ENCODE data around the gene PRELID3B. TPM values are rescaled to one million over a fixed set of nuclear protein-coding genes. Genes with fewer than 3 reads are reported as not detected.

PRELID3B gene
- total RNA-seq, 6 experiments from 2014 or later, result 16.3 to 37.5 (median 23.3) TPM

- no peak for TF ChIP-seq CTCF (IDR thresholded peaks at IDR 0.05)
- no peak for TF ChIP-seq POLR2A (IDR thresholded peaks at IDR 0.05)
- peaks cover 0 to 43% (median 7%) of the 10 kb centered on the region in 4 donors for H3K36me3 ChIP-seq
- H3K4me1 ChIP-seq, result peaks cover 3 to 27% (median 10%) of the 10 kb centered on the region in 4 donors
- DNase-seq (peak in 2 of 3 donors; percentile 70 to 76), ATAC-seq (no peak)
- intact Hi-C loops (cut with DNase I), result no loop called here
- H3K4me3 ChIP-seq, result peak overlapping the region in 1 of 3 donors; percentile 98
- H3K27me3 ChIP-seq, result no peaks in the 10 kb centered on the region
- H3K27ac ChIP-seq, result peak overlapping the region; percentile 28 to 98 (median 40)
- H3K9me3 ChIP-seq, result no peaks in the 10 kb centered on the region
- 40% methylated on average over 4 of the region's 4 CpGs for WGBS (ENCODE audit: insufficient coverage, low coverage, low lambda C conversion rate, missing lambda C conversion rate)
Observed at GRCh38 chr20:59004493-59004762, 38.2 kb downstream of the PRELID3B start.

- no peaks in the 10 kb centered on the region for H3K9me3 ChIP-seq
- peak overlapping the region in 1 of 3 donors; percentile 98 for H3K4me3 ChIP-seq
- TF ChIP-seq POLR2A (IDR thresholded peaks at IDR 0.05) (no peak), CTCF (IDR thresholded peaks at IDR 0.05) (no peak)
- 69% methylated on average over 14 of the region's 16 CpGs for WGBS (ENCODE audit: insufficient coverage, low coverage, low lambda C conversion rate, missing lambda C conversion rate)
- DNase-seq (peak in 2 of 3 donors; percentile 46 to 51), ATAC-seq (no peak)
- intact Hi-C loops (cut with DNase I), result no loop called here
- H3K27me3 ChIP-seq, result no peaks in the 10 kb centered on the region
- H3K4me1 ChIP-seq, result peaks cover 3 to 27% (median 10%) of the 10 kb centered on the region in 4 donors
- H3K27ac ChIP-seq, result peak overlapping the region; percentile 28 to 98 (median 40)
- H3K36me3 ChIP-seq, result peaks cover 0 to 48% (median 9%) of the 10 kb centered on the region in 4 donors
Observed at GRCh38 chr20:59003836-59004492, 38.6 kb downstream of the PRELID3B start.

GRCh38 chr20:59002874-59003399 is 39.6 kb downstream of the PRELID3B start:
- Histone ChIP-seq H3K36me3 (peaks cover 0 to 58% (median 12%) of the 10 kb centered on the region in 4 donors), H3K27ac (no peak overlapping the region), H3K4me1 (peaks cover 3 to 27% (median 10%) of the 10 kb centered on the region in 4 donors), H3K9me3 (no peaks in the 10 kb centered on the region), H3K27me3 (no peaks in the 10 kb centered on the region), H3K4me3 (no peak overlapping the region)
- DNase-seq (peak in 1 of 3 donors; percentile 51), ATAC-seq (no peak)
- WGBS (ENCODE audit: insufficient coverage, low coverage, low lambda C conversion rate, missing lambda C conversion rate), result 87% methylated on average over 16 of the region's 17 CpGs
- TF ChIP-seq CTCF (IDR thresholded peaks at IDR 0.05) (no peak), POLR2A (IDR thresholded peaks at IDR 0.05) (no peak)
- intact Hi-C loops (cut with DNase I), result no loop called here

GRCh38 chr20:59002388-59002787 is 40.2 kb downstream of the PRELID3B start:
- TF ChIP-seq CTCF (IDR thresholded peaks at IDR 0.05) (no peak), POLR2A (IDR thresholded peaks at IDR 0.05) (no peak)
- WGBS (ENCODE audit: insufficient coverage, low coverage, low lambda C conversion rate, missing lambda C conversion rate), result 100% methylated on average over 5 of the region's 8 CpGs
- Histone ChIP-seq H3K36me3 (peaks cover 0 to 64% (median 12%) of the 10 kb centered on the region in 4 donors), H3K4me3 (no peak overlapping the region), H3K27me3 (no peaks in the 10 kb centered on the region), H3K9me3 (no peaks in the 10 kb centered on the region), H3K27ac (no peak overlapping the region), H3K4me1 (peaks cover under 1 to 25% (median 10%) of the 10 kb centered on the region in 4 donors)
- DNase-seq, result no peak
- ATAC-seq, result no peak
- intact Hi-C loops (cut with DNase I), result no loop called here

Measured in right lobe of liver (tissue), 6 donors.